ENCODE measurements around the gene MPHOSPH9.

GRCh38 chr12:123127182-123127495, 105.8 kb downstream of the MPHOSPH9 start:
- TF ChIP-seq CTCF (IDR thresholded peaks at IDR 0.05) (no peak), EZH2 (IDR thresholded peaks at IDR 0.05) (no peak), EZH2phosphoT487 (IDR thresholded peaks at IDR 0.05) (no peak)

Measured in neural progenitor cell (in vitro differentiated cells).